GM23338 (cell line): ENCODE results near the gene BMPER. TPM values are rescaled to one million over a fixed set of nuclear protein-coding genes. Genes with fewer than 3 reads are reported as not detected.

Experiments
- ATAC-seq: fragments of 200-7000 bp; cut with Tn5 transposase; 3 replicates; pipeline ENCODE4 v1.9.1; 2020
- DNase-seq: peaks from one replicate; pipeline ENCODE4 v3.0.0-alpha.2; 2015; ENCODE audit warnings: low spot score
- H2AFZ ChIP-seq: fragments of 200-600 bp; sonication (generic); 2 replicates; pipeline ENCODE4 v1.8.0; 2016; ENCODE audit warnings: antibody characterized with exemption, mild to moderate bottlenecking, moderate library complexity
- H3F3A ChIP-seq: fragments of 200-600 bp; sonication (generic); replicated peaks from 2 replicates; pipeline ENCODE4 v1.8.0; 2017; ENCODE audit warnings: antibody characterized with exemption, mixed run types, low read depth
- H3K27ac ChIP-seq: fragments of 200-600 bp; sonication (generic); 2 replicates; pipeline ENCODE4 v1.6.1; 2016; ENCODE audit warnings: low read depth
- H3K27me3 ChIP-seq: fragments of 200-600 bp; sonication (generic); 2 replicates; pipeline ENCODE4 v1.8.0; 2016; ENCODE audit warnings: mild to moderate bottlenecking, mixed run types, moderate library complexity; ENCODE audit not compliant: insufficient read depth
- H3K36me3 ChIP-seq: fragments of 200-600 bp; sonication (generic); 2 replicates; pipeline ENCODE4 v1.8.0; 2016; ENCODE audit warnings: mild to moderate bottlenecking; ENCODE audit not compliant: insufficient read depth
- H3K4me1 ChIP-seq: fragments of 200-600 bp; sonication (generic); 2 replicates; pipeline ENCODE4 v1.8.0; 2016; ENCODE audit warnings: mild to moderate bottlenecking, moderate library complexity; ENCODE audit not compliant: insufficient read depth
- H3K4me2 ChIP-seq: fragments of 200-600 bp; sonication (generic); 2 replicates; pipeline ENCODE4 v1.7.1; 2017; ENCODE audit warnings: mixed run types
- H3K4me3 ChIP-seq: fragments of 200-600 bp; sonication (generic); 2 replicates; pipeline ENCODE4 v1.6.1; 2016; ENCODE audit warnings: mixed run types
- H3K79me2 ChIP-seq: fragments of 200-600 bp; sonication (generic); replicated peaks from 2 replicates; pipeline ENCODE4 v1.8.0; 2017; ENCODE audit warnings: mild to moderate bottlenecking; ENCODE audit not compliant: insufficient read depth
- H3K9me2 ChIP-seq: fragments of 200-600 bp; sonication (generic); 2 replicates; pipeline ENCODE4 v1.8.0; 2017; ENCODE audit not compliant: insufficient read depth
- H4K20me1 ChIP-seq: fragments of 200-600 bp; sonication (generic); replicated peaks from 2 replicates; pipeline ENCODE4 v1.8.0; 2017; ENCODE audit warnings: mild to moderate bottlenecking; ENCODE audit not compliant: insufficient read depth
- H3K27ac Mint-ChIP-seq: 2 replicates; pipeline ENCODE4 v1.8.0; 2020; ENCODE audit warnings: inconsistent platforms, mild to moderate bottlenecking, moderate library complexity, mixed read lengths
- H3K27me3 Mint-ChIP-seq: 3 replicates; pipeline ENCODE4 v1.8.0; 2022; ENCODE audit warnings: low read depth, mild to moderate bottlenecking, moderate library complexity, mixed read lengths, inconsistent platforms; ENCODE audit not compliant: insufficient read depth, poor library complexity
- H3K36me3 Mint-ChIP-seq: 3 replicates; pipeline ENCODE4 v1.8.0; 2021; ENCODE audit warnings: low read depth, mild to moderate bottlenecking, inconsistent platforms, moderate library complexity, mixed read lengths
- H3K4me1 Mint-ChIP-seq: 3 replicates; pipeline ENCODE4 v1.8.0; 2020; ENCODE audit warnings: mild to moderate bottlenecking, inconsistent platforms, mixed read lengths
- H3K4me3 Mint-ChIP-seq: 3 replicates; pipeline ENCODE4 v1.8.0; 2021; ENCODE audit warnings: moderate library complexity, mild to moderate bottlenecking, inconsistent platforms, mixed read lengths
- H3K9me3 Mint-ChIP-seq: 3 replicates; pipeline ENCODE4 v1.8.0; 2020; ENCODE audit warnings: moderate library complexity, mild to moderate bottlenecking, inconsistent platforms, mixed read lengths
- CREB1 ChIP-seq: fragments of 250-450 bp; sonication (Bioruptor Pico); IDR thresholded peaks from 2 replicates; pipeline ENCODE4 v1.5.0; 2020; ENCODE audit warnings: low read depth, mild to moderate bottlenecking, moderate library complexity
- ETS1 ChIP-seq: IDR thresholded peaks from 2 replicates; pipeline ENCODE4 v1.6.1; 2016; ENCODE audit warnings: antibody characterized with exemption
- EZH2 ChIP-seq: fragments of 200-600 bp; sonication (generic); IDR thresholded peaks from one replicate; pipeline ENCODE4 v1.8.0; 2017; ENCODE audit warnings: antibody characterized with exemption, mild to moderate bottlenecking, low read depth; ENCODE audit not compliant: unreplicated experiment
- EZH2phosphoT487 ChIP-seq: fragments of 200-600 bp; sonication (generic); IDR thresholded peaks from one replicate; pipeline ENCODE4 v1.8.1; 2018; ENCODE audit warnings: antibody characterized with exemption; ENCODE audit not compliant: unreplicated experiment
- JUNB ChIP-seq: IDR thresholded peaks from one replicate; pipeline ENCODE4 v1.6.1; 2016; ENCODE audit warnings: antibody characterized with exemption; ENCODE audit not compliant: unreplicated experiment
- NANOG ChIP-seq: IDR thresholded peaks from 2 replicates; pipeline ENCODE4 v1.6.1; 2016; ENCODE audit warnings: antibody characterized with exemption, borderline replicate concordance
- POLR2AphosphoS5 ChIP-seq: IDR thresholded peaks from 2 replicates; pipeline ENCODE4 v1.6.1; 2016; ENCODE audit warnings: antibody characterized with exemption, low read depth
- REST ChIP-seq: IDR thresholded peaks from one replicate; pipeline ENCODE4 v1.6.1; 2018; ENCODE audit warnings: antibody characterized with exemption; ENCODE audit not compliant: unreplicated experiment
- ZNF114 ChIP-seq: fragments of 250-450 bp; sonication (Bioruptor Pico); IDR thresholded peaks from 2 replicates; pipeline ENCODE4 v1.5.0; 2020; ENCODE audit warnings: mild to moderate bottlenecking, moderate library complexity
- ZNF331 ChIP-seq: fragments of 250-450 bp; sonication (Bioruptor Pico); IDR thresholded peaks from 2 replicates; pipeline ENCODE4 v1.5.0; 2020; ENCODE audit warnings: low read depth, mild to moderate bottlenecking, moderate library complexity
- ZNF462 ChIP-seq: fragments of 250-450 bp; sonication (Bioruptor Pico); IDR thresholded peaks from 2 replicates; pipeline ENCODE4 v1.5.0; 2020; ENCODE audit warnings: mild to moderate bottlenecking, moderate library complexity
- polyA plus RNA-seq: library from polyadenylated mRNA; unstranded; fragments of >200 nt; fragmentation: Nextera tagmentation; extraction: Ambion mirVana; gene quantifications from 2 replicates; pipeline ENCODE4 v1.2.1, GENCODE V29; 2016
- total RNA-seq: library from RNA; depleted of rRNA; stranded (reverse); fragments of >200 nt; shearing (Covaris generic); gene quantifications from 2 replicates; pipeline ENCODE4 v1.2.3, GENCODE V29; 2014

Gene BMPER
- total and polyA plus RNA-seq, 2 experiments from 2014 or later: 0.53 to 1.4 TPM

GRCh38 chr7:34100661-34101060 is 195.3 kb downstream of the BMPER start (continued):
- TF ChIP-seq REST (no peak), EZH2phosphoT487 (no peak)

- no peaks in the 10 kb centered on the region for H3K36me3 ChIP-seq
- peaks cover 31% of the 10 kb centered on the region for H3K9me2 ChIP-seq
- no peaks in the 10 kb centered on the region for H3F3A ChIP-seq
- ATAC-seq (no peak), DNase-seq (no peak)
- peaks cover 12% of the 10 kb centered on the region for H3K4me1 ChIP-seq
- H2AFZ ChIP-seq: peak overlapping the region; percentile 2; the same call in 1 of the 2 replicates
- no peaks in the 10 kb centered on the region for H3K79me2 ChIP-seq
- no peaks in the 10 kb centered on the region; the same call in 2 of the 3 replicates for H3K9me3 Mint-ChIP-seq
- no peak overlapping the region for H3K4me3 Mint-ChIP-seq
- peaks cover 3% of the 10 kb centered on the region for H3K27me3 Mint-ChIP-seq
- no peaks in the 10 kb centered on the region for H3K27me3 ChIP-seq
- H3K4me2 ChIP-seq: no peak overlapping the region
- H3K36me3 Mint-ChIP-seq: no peaks in the 10 kb centered on the region
- no peak overlapping the region for H3K27ac ChIP-seq
- no peaks in the 10 kb centered on the region for H4K20me1 ChIP-seq
- peaks cover 17% of the 10 kb centered on the region for H3K4me1 Mint-ChIP-seq
- no peak overlapping the region for H3K4me3 ChIP-seq
- peak overlapping the region; percentile 1; the same call in 1 of the 2 replicates for H3K27ac Mint-ChIP-seq
- TF ChIP-seq ZNF331 (CRISPR knock-in tag) (no peak), EZH2 (no peak), POLR2AphosphoS5 (no peak), EZH2phosphoT487 (no peak), NANOG (no peak), ETS1 (no peak), ZNF114 (CRISPR knock-in tag) (no peak), ZNF462 (no peak), CREB1 (no peak), REST (no peak), JUNB (no peak)
These were observed 198.8 kb downstream of the BMPER start for GRCh38 chr7:34104115-34104514.
